HG03460 (cell line): Measurements from ENCODE around the gene NFAM1.

Source experiments
- ATAC-seq: cut with Tn5 transposase; IDR thresholded peaks from one replicate; pipeline ENCODE4 v1.9.1; 2021; ENCODE audit not compliant: unreplicated experiment

Gene NFAM1

DNA sequence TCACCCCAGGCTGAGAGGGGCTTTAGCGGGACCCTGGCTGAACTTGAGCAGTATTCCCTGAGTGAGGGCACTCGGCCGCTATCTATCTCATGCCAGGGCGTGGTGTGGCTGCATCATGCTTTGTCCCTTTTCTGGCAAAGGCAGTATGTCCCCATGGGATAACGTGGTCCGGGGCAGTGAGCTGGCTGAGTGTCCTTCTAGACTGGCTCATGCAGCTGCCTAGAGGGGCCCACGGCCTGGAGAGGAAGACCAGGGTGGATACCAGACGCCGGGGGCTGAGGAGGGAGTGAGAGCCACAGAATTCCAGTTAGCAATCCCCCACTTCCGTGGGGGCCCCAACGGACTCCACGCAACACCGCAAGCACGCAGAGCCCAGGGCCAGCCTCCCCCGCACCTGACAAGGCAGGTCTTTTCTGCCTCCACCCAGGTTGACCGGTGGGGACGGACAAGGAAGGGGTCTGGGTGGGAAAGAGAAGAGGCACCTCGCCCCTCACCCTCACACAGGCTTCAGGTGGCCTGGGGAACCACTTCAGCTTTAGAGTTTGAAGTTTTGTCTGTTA lies 15.5 kb downstream of the NFAM1 start:
- no peak for ATAC-seq

- ATAC-seq: no peak
Observed at GRCh38 chr22:42414565-42415303, 17.5 kb downstream of the NFAM1 start.

DNA sequence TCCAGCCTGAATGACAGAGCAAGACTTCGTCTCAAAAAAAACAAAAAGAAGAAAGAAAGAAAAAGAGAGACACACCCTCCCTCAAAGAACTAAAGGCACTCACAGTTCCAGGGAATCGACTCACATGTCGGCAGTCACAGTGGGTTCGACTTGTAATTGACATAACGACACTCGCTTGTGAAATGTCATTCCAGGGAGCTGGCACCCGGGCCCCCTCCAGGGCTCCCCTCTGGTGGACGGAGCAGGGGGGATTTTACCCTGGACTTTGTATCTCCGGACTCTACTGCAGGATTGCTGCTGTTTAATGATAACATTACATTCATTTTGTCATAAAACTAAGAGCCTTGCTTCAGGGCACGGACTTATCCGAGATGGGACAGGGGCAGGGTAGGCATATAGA lies 18.2 kb downstream of the NFAM1 start:
- ATAC-seq: no peak

DNA sequence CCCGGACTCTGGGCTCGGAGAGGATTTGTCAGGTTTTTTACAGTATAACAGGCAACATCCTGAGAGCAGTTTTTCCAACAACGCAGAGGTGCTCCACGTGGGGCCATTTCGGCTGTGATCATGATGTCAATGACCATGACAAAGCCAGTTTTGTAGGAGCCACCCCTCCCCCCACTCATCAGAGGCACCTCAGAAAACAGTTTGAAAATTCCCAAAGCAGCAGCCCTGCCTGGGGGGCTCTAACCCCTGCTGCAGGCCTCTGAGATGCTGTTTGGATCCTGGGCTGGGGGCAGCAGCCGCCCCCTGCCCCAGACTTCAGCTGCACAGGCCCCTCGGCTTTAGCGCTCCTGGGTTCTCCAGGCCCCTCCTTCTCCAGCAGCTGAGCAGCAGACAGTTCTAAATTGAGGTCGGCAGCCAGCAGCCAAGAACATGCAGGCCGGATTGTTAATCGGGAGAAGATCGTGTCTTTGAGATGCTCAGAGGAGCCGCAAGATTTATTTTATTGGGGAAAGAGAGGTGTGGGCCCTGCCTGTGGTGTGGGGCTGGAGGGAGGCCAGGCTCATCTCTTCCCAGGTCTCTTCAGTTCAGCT lies 19.4 kb downstream of the NFAM1 start:
- ATAC-seq: no peak

GRCh38 chr22:42410708-42411107 lies 21.5 kb downstream of the NFAM1 start:
- ATAC-seq: no peak

DNA sequence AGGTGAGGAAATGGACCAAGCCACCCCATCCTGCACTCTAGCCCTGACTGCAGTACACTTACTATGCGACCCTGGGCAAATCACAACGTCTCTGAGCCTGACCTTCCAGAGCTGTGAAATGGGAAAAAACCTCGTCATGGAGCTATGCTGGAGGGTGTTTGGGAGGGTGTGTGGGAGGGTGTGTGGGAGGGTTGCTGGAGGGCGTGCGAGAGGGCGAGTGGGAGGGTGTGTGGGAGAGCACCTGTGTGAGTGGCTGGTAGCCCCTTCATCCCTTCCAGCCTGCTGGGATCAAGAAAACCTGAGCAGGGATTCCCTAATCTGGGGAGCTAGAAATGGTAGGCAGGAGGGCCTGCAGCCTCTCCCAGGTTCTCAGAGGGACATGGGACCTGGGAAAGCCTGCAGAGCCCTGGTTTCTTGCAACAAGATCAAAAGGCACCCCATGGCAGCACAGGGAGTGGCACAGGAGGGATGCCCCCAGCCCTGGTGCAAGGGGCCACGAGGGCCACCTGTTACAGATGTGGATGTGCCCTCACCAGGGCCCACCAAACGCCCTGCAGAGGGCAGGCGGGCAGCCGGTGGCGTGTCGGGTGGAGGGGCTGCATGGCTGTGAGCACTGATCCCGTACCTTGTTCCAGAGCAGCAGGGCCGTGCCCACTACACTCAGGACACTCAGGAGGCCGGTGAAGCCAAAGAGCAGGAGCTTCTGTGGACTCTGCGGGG lies 23.2 kb downstream of the NFAM1 start:
- no peak for ATAC-seq

- no peak for ATAC-seq
Observed at GRCh38 chr22:42408276-42408675, 23.9 kb downstream of the NFAM1 start.

GRCh38 chr22:42404266-42404665 lies 27.9 kb downstream of the NFAM1 start:
- ATAC-seq: no peak

- ATAC-seq: no peak
Observed at GRCh38 chr22:42401535-42402334, 30.5 kb downstream of the NFAM1 start.

- ATAC-seq: no peak
Observed at GRCh38 chr22:42400811-42401534, 31.2 kb downstream of the NFAM1 start.

DNA sequence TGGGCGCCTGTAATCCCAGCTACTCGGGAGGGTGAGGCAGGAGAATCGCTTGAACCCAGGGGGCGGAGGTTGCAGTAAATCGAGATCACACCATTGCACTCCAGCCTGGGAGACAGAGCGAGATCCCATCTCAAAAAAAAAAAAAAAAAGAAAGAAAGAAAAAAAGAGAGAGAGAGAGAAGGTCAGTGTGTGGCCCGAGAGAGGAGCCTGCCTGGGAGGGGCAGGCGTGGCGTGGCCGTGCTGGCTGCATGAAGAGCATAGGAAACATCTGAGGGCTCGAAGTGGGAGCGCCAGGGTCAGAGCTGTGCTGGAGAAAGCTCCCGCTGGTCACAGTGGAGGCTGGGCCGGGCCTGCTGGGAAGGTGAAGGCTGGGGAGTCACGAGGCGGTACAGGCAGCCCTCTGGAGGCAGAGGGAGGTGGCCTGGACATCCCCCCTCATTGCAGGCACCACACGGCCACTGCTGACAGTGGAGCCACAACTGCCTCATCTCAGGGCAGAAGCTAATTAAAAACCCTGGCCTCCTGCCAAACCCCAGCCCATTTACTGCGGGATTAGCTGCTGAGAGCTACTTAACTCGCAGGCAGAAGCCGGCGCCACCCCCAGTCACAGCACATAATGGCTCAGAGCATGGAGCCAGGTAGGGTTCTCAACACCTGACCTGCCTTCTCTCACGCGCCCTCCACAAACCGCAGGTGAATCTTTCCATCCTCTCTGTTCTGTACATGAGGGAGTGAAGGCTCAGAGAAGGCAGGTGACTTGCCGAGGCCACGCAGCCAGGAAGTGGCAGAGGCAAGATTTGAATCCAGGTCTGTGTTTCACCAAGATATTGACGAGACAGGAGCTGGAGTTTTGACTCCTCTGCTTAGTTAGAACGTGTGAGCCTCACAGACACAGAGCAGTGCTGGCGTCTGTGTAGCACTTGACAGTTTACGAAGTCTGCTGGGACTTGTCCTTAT lies 32.6 kb downstream of the NFAM1 start:
- ATAC-seq: no peak

DNA sequence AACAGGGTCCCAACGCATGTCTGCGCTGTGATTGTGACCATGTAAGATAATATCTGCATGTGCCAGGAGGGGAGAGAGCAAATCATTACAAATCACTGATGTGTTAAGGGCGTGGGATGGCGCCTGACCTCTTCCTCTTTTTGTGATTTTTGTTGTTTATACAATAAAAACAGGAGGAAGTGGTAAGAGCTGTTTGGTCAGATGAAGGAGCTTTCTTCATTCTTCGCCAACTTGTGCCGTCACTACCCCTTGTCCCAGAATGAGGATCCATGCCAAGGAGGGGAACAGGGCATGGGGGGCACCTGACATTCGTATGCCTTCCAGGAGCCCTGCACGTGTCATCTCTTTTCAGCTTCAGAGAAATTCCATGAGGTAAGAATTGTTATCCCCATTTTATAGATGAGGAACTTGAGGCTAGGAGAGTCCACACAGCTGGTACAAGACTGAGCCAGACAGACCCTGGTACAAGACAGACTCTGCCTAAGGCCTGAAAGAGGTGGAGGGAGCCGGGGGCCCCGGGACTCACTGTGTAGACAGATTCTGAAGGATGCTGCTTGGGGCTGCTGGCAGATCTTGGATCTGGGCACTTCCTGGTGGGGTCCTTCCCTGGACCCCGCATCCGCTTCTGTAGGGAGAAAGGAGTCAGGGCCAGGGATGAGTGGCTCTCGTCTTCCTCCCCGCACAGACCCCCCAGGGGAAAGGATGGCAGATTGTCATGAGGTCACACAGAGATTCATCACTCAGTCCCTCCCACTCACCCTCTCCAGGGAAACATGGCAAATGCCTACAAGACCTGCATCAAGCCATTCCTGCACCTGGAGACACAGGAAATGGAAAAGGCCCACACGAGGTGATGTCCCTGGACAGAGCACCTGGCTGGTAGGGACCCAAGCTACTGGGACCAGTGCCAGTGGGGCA lies 34.6 kb downstream of the NFAM1 start:
- no peak for ATAC-seq

- ATAC-seq: no peak
Observed at GRCh38 chr22:42396621-42397331, 35.4 kb downstream of the NFAM1 start.

DNA sequence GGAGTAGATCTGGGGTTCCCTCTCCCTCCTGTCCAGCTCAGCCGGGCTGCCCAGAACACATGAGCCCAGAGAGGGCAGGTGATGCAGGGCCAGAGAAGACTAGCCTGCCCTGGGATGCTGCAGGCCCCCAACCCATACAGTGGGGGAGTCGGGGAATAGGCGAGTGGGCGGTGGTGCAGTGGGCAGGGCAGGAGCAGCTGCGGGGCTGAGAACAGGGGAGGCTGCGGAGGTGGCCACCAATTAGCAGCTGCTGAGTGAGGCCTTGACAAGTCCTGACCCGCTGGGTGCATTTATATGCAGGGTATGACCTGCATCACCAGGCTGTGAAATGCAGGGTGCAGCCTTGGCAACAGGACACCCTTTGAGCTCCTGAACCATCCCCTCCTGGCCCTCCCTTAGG lies 43.1 kb downstream of the NFAM1 start:
- ATAC-seq: no peak

DNA sequence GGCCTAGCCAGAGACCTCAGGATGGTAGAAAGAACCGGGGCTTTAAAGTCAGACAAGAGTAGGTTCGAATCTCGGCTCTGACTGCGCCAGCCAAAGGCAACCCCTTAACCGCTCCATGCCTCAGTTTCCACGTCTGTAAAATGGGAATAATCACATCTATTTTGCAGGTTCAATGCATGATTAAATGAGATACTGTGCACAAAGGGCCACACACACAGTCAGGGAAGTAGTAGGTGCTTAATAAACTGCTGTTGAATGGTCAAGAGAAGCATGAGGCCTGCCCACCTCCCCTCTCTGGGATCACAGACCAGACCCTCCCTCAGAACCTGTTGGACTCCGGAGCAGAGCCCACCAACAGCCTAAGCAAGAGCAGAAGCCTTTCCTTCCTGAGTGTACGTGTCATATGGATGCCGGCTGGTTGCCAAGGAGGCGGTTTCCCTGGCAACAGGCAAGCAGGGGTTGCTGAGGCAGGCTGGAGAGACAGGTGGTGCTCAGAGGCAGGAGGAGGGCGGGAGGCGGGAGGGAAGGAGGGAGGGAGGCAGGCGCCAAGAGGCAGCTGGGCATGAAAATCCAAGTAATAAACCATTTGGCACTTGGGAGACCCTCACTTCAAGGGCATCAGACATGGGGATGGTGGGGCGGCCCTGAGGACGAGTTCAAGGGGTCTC lies 43.9 kb downstream of the NFAM1 start:
- no peak for ATAC-seq

- no peak for ATAC-seq
Observed at GRCh38 chr22:42387631-42388030, 44.6 kb downstream of the NFAM1 start.

DNA sequence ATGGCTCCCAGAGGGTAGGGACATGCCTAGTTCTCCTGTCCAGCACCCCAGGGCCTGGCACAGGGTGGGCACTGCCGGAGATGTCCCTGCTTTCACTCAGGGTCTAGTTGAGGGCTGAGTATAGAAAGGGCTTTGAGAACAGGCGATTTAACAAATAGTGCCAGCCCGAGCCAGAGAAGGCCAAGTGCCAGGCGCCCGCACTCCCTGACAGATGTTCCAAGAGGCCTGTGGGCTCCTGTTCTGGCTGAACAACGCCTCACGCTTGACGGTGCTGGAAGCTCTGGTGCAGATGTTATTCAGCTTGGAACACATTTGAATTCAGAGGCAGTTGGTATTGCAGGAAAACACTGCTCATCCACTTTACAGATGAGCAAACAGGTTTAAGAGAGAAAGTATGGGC lies 46.5 kb downstream of the NFAM1 start:
- ATAC-seq: no peak
